Effector memory CD8-positive, alpha-beta T cell (primary cell): ENCODE measurements around the gene OR51A2.

Source experiments
- ATAC-seq: fragments of 150-1000 bp; cut with Tn5 transposase; replicated peaks from 2 replicates; pipeline ENCODE4 v1.10.0; 2021; ENCODE audit warnings: mild to moderate bottlenecking, moderate library complexity
- DNase-seq, 3 experiments: peaks; one replicate each; pipeline ENCODE4 v3.0.0; 2021
- H3K27ac Mint-ChIP-seq, 2 donors: one replicate each; pipeline ENCODE4 v1.8.0; 2022; ENCODE audit warnings: mild to moderate bottlenecking in 2 of 2, mixed read lengths in 2 of 2, moderate library complexity in 2 of 2
- H3K27me3 Mint-ChIP-seq, 2 donors: one replicate each; pipeline ENCODE4 v1.8.0; 2022; ENCODE audit warnings: mixed read lengths in 2 of 2
- H3K36me3 Mint-ChIP-seq: one replicate; pipeline ENCODE4 v1.8.0; 2022; ENCODE audit warnings: mild to moderate bottlenecking, moderate library complexity, mixed read lengths; ENCODE audit not compliant: insufficient read depth
- H3K4me1 Mint-ChIP-seq, 2 donors: one replicate each; pipeline ENCODE4 v1.8.0; 2022; ENCODE audit warnings: low read depth in 2 of 2, mixed read lengths in 2 of 2
- H3K4me3 Mint-ChIP-seq, 2 donors: one replicate each; pipeline ENCODE4 v1.8.0; 2022; ENCODE audit warnings: mild to moderate bottlenecking in 2 of 2, mixed read lengths in 2 of 2, moderate library complexity in 2 of 2
- H3K9me3 Mint-ChIP-seq, 2 donors: one replicate each; pipeline ENCODE4 v1.8.0; 2022; ENCODE audit warnings: mixed read lengths in 2 of 2

Gene OR51A2

DNA sequence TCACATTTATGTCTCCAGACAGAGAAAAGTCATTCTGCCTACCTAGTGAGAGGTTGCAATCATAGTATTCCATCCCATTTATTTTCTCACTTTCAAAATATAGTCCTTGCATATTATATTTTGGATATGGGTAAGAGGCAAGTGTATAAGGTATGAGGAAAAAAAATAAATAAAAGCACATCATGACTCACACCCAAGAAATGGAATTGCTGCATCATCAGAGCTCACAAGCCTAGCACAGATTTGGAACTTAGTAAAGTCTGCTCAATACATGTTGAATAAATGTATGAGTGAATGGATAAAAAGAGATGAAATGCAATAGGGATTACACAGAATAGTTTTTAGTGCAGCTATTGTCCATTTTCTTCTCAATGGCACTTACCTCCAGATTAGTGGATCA, 28.9 kb downstream of the OR51A2 start:
- Mint-ChIP-seq H3K4me3 (no peak overlapping the region), H3K4me1 (no peaks in the 10 kb centered on the region)
- no peak for ATAC-seq

DNA sequence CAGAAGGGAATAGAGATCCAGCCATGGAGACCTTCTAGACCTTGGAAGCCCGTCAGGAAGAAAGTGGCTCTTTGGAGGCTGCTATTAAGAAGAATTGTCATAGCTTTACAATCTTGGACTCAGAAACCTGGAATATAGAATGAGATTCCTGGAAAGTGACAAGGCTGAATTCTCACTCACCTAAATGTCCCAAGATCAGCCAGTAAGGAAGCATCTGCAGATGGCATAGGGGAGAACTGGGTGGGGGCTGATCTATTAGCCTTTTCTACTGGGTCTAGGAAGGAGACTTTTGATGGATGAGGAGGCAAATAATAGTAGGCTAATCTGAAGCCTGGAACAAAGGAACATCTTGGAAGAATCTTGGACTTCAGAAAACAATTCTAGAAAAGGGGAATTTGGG, 31.3 kb downstream of the OR51A2 start, which contains the start of gene OR51G1:
Gene OR51G1 (minus strand): TSS at position 101 of the 400 bp plus-strand sequence. CDS start 0 bp downstream, at position 101.
- no peak for ATAC-seq
- H3K9me3 Mint-ChIP-seq: peaks cover 0 to 8% of the 10 kb centered on the region in 2 donors
- H3K4me1 Mint-ChIP-seq: no peaks in the 10 kb centered on the region
- no peak within 1 kb of the TSS for H3K4me3 Mint-ChIP-seq
- H3K27me3 Mint-ChIP-seq: peaks cover 5 to 13% of the 10 kb centered on the region in 2 donors
- H3K27ac Mint-ChIP-seq: no peak within 1 kb of the TSS
- no peaks in the 10 kb centered on the region for H3K36me3 Mint-ChIP-seq
- DNase-seq: no peak

More for the DNA sequence above, 28.9 kb downstream of the OR51A2 start:
- Mint-ChIP-seq H3K27me3 (peaks cover 5 to 13% of the 10 kb centered on the region in 2 donors), H3K9me3 (peaks cover 0 to 8% of the 10 kb centered on the region in 2 donors), H3K27ac (no peak overlapping the region), H3K36me3 (no peaks in the 10 kb centered on the region)
- DNase-seq: no peak

DNA sequence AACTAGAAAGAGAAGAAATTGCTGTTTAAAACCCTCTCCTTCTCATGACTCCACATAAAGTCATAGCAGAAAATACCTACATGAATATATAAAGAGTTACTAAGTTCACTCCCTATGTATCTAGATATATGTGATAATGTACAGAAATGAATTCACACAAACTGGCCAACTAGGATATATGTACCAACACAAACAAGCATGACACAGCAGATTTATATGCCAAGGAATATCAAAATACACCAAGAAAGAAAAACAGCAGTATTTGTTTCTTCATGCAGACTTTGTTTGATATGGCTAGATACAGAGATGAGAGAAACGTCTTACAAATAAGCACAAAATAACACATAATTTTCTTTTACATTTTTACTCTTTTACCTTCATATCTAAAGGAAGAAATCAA, 33.2 kb downstream of the OR51A2 start:
- peaks cover 0 to 8% of the 10 kb centered on the region in 2 donors for H3K9me3 Mint-ChIP-seq
- no peak overlapping the region for H3K4me3 Mint-ChIP-seq
- no peak overlapping the region for H3K27ac Mint-ChIP-seq
- no peaks in the 10 kb centered on the region for H3K36me3 Mint-ChIP-seq
- no peaks in the 10 kb centered on the region for H3K4me1 Mint-ChIP-seq
- DNase-seq (no peak), ATAC-seq (no peak)
- H3K27me3 Mint-ChIP-seq: peaks cover 5 to 13% of the 10 kb centered on the region in 2 donors

DNA sequence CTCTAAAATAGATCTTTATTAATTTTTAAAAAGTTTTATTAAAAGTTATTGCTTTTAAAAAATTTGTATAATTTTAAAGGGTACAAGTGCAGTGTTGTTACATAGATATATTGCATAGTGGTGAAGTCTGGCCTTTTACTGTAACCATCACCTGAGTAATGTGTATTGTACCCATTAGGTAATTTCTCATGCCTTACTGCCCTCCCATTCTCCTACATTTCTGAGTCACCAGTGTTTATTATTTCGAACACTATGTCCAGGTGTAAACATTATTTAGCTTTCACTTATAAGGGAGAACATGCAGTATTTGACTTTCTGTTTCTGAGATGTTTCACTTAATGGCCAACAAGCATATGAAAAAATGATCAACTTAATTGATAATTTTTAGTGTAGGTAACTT, 33.7 kb downstream of the OR51A2 start:
- H3K27ac Mint-ChIP-seq: no peak overlapping the region
- no peaks in the 10 kb centered on the region for H3K4me1 Mint-ChIP-seq
- H3K4me3 Mint-ChIP-seq: no peak overlapping the region
- H3K27me3 Mint-ChIP-seq: peaks cover 5 to 13% of the 10 kb centered on the region in 2 donors
- H3K36me3 Mint-ChIP-seq: no peaks in the 10 kb centered on the region
- DNase-seq: no peak
- peaks cover 0 to 8% of the 10 kb centered on the region in 2 donors for H3K9me3 Mint-ChIP-seq
- no peak for ATAC-seq

DNA sequence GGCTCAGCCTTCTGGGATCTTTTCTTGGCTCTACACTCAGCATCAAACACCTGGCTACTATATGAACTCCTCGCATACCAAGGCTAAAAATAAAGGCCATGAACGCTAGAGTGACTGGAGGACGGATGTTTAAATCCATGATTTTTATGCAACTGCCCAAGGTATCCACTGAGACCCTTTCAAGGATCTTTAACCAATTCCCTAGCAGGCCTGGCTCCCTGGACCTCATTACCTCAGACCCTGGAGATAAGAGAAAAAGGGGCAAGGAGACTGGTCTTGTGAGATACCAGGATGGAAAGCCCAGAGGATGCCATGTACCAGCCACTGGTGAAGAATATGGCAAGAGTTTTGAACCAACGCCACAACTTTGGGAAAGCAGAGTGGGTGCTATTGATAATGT, 36.3 kb downstream of the OR51A2 start, which contains the start of gene OR51G2:
Gene OR51G2 (minus strand): TSS at position 101 of the 400 bp plus-strand sequence. CDS start 3,687 bp downstream, outside the sequence.
- no peak for DNase-seq

DNA sequence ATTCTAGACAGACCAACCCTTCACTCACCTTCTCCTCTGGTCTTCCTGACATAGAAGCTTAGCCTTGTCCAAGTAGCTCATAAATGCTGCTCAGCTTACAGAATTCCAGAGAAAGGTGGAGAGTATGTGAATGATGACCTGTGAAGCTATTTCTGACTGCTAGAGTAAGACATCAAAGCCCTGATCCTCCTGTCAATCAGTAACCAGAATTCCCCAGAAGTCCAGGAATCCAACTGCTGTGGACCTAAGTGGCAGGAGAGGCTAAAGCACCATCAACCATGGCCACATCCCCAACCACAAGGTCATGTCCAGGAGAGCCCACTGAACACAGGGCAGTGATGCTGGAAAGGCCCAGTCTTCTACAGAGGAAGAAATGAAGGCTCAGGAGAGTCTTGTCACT, 38.9 kb downstream of the OR51A2 start:
- Mint-ChIP-seq H3K36me3 (no peaks in the 10 kb centered on the region), H3K4me1 (no peaks in the 10 kb centered on the region), H3K9me3 (peaks cover 0 to 9% of the 10 kb centered on the region in 2 donors), H3K27me3 (peaks cover 7 to 10% of the 10 kb centered on the region in 2 donors), H3K27ac (no peak overlapping the region), H3K4me3 (no peak overlapping the region)
- no peak for ATAC-seq
- no peak for DNase-seq

More for the DNA sequence above, 36.3 kb downstream of the OR51A2 start, which contains the start of gene OR51G2:
- H3K27me3 Mint-ChIP-seq: peaks cover 15 to 20% of the 10 kb centered on the region in 2 donors
- H3K27ac Mint-ChIP-seq: no peak within 1 kb of the TSS
- no peaks in the 10 kb centered on the region for H3K36me3 Mint-ChIP-seq
- no peak for ATAC-seq
- no peaks in the 10 kb centered on the region for H3K4me1 Mint-ChIP-seq
- no peak within 1 kb of the TSS for H3K4me3 Mint-ChIP-seq
- peaks cover 0 to 16% of the 10 kb centered on the region in 2 donors for H3K9me3 Mint-ChIP-seq
